Skeletal muscle tissue (tissue), 4 donors: ENCODE results near the gene STK10. TPM values are rescaled to one million over a fixed set of nuclear protein-coding genes. Genes with fewer than 3 reads are reported as not detected.
A peak's percentile ranks its signal among the peaks of the same experiment; 100 is the strongest.

Source experiments
- H3K27ac ChIP-seq: one replicate; pipeline ENCODE4 v1.7.0; 2013; ENCODE audit warnings: mild to moderate bottlenecking, low read depth, low read length, inconsistent platforms
- H3K27me3 ChIP-seq, 3 donors: one replicate each; pipeline ENCODE4 v1.7.0; 2013; ENCODE audit warnings: low read length in 3 of 3; ENCODE audit not compliant: control insufficient read depth in 3 of 3, insufficient read depth in 3 of 3
- H3K36me3 ChIP-seq, 3 donors: one replicate each; pipeline ENCODE4 v1.7.0; 2013; ENCODE audit warnings: low read length in 3 of 3; ENCODE audit not compliant: control insufficient read depth in 3 of 3, insufficient read depth in 3 of 3
- H3K4me1 ChIP-seq, 3 donors: one replicate each; pipeline ENCODE4 v1.7.0; 2013; ENCODE audit warnings: low read length in 3 of 3, mild to moderate bottlenecking in 3 of 3; ENCODE audit not compliant: control insufficient read depth in 3 of 3, insufficient read depth in 3 of 3
- H3K4me3 ChIP-seq, 3 donors: one replicate each; pipeline ENCODE4 v1.7.0; 2013; ENCODE audit warnings: low read length in 3 of 3
- H3K9ac ChIP-seq, 3 donors: one replicate each; pipeline ENCODE4 v1.7.0; 2013; ENCODE audit warnings: low read length in 3 of 3, mild to moderate bottlenecking in 3 of 3, moderate library complexity in 2 of 3, low read depth in 1 of 3
- H3K9me3 ChIP-seq, 3 donors: one replicate each; pipeline ENCODE4 v1.7.0; 2013; ENCODE audit warnings: low read length in 3 of 3; ENCODE audit not compliant: control insufficient read depth in 3 of 3
- total RNA-seq: library from RNA; depleted of rRNA; stranded (reverse); fragments of >200 nt; gene quantifications from one replicate; pipeline ENCODE4 v1.2.3, GENCODE V29; 2014
- donor health status: Osteomylitis.

Gene STK10
- total RNA-seq, 1 donor from 2014 or later = 12.0 TPM

GRCh38 chr5:172178991-172179989 lies 8.7 kb downstream of the STK10 start:
- peaks cover 22 to 31% (median 23%) of the 10 kb centered on the region in 3 donors for H3K4me1 ChIP-seq

GRCh38 chr5:172178301-172178987 lies 9.6 kb downstream of the STK10 start:
- Histone ChIP-seq H3K4me1 (peaks cover 20 to 36% (median 24%) of the 10 kb centered on the region in 3 donors), H3K9ac (no peak overlapping the region), H3K4me3 (no peak overlapping the region), H3K36me3 (no peaks in the 10 kb centered on the region), H3K9me3 (no peaks in the 10 kb centered on the region), H3K27ac (peak overlapping the region; percentile 74), H3K27me3 (no peaks in the 10 kb centered on the region)

More at GRCh38 chr5:172178991-172179989, 8.7 kb downstream of the STK10 start:
- Histone ChIP-seq H3K4me3 (peak overlapping the region in 2 of 3 donors; percentile 35 to 43), H3K9me3 (no peaks in the 10 kb centered on the region), H3K9ac (peak overlapping the region in 2 of 3 donors; percentile 3 to 33), H3K27ac (peak overlapping the region; percentile 74), H3K36me3 (no peaks in the 10 kb centered on the region), H3K27me3 (no peaks in the 10 kb centered on the region)

- H3K9ac ChIP-seq = no peak overlapping the region
- no peak overlapping the region for H3K27ac ChIP-seq
- H3K9me3 ChIP-seq = no peaks in the 10 kb centered on the region
- H3K27me3 ChIP-seq = no peaks in the 10 kb centered on the region
- H3K36me3 ChIP-seq = no peaks in the 10 kb centered on the region
- no peak overlapping the region for H3K4me3 ChIP-seq
- peaks cover 26 to 45% (median 29%) of the 10 kb centered on the region in 3 donors for H3K4me1 ChIP-seq
Measured at GRCh38 chr5:172177176-172177575, 10.8 kb downstream of the STK10 start.

- H3K9ac ChIP-seq = peak overlapping the region in 1 of 3 donors; percentile 12
- H3K27me3 ChIP-seq = no peaks in the 10 kb centered on the region
- H3K4me3 ChIP-seq = no peak overlapping the region
- no peak overlapping the region for H3K27ac ChIP-seq
- H3K36me3 ChIP-seq = no peaks in the 10 kb centered on the region
- peaks cover 30 to 59% (median 31%) of the 10 kb centered on the region in 3 donors for H3K4me1 ChIP-seq
- H3K9me3 ChIP-seq = no peaks in the 10 kb centered on the region
Measured at GRCh38 chr5:172175263-172175719, 12.7 kb downstream of the STK10 start.

GRCh38 chr5:172173564-172174153 lies 14.4 kb downstream of the STK10 start:
- Histone ChIP-seq H3K27me3 (no peaks in the 10 kb centered on the region), H3K4me3 (no peak overlapping the region), H3K36me3 (no peaks in the 10 kb centered on the region), H3K9ac (peak overlapping the region in 2 of 3 donors; percentile 36 to 40), H3K27ac (no peak overlapping the region), H3K9me3 (no peaks in the 10 kb centered on the region), H3K4me1 (peaks cover 38 to 65% (median 39%) of the 10 kb centered on the region in 3 donors)

GRCh38 chr5:172172912-172173563 lies 15.0 kb downstream of the STK10 start:
- Histone ChIP-seq H3K4me1 (peaks cover 40 to 65% (median 42%) of the 10 kb centered on the region in 3 donors), H3K4me3 (no peak overlapping the region), H3K9ac (peak overlapping the region in 2 of 3 donors; percentile 36 to 40), H3K36me3 (no peaks in the 10 kb centered on the region), H3K27me3 (no peaks in the 10 kb centered on the region), H3K9me3 (no peaks in the 10 kb centered on the region), H3K27ac (no peak overlapping the region)

- Histone ChIP-seq H3K4me1 (peaks cover 47 to 68% (median 50%) of the 10 kb centered on the region in 3 donors), H3K4me3 (no peak overlapping the region)
Measured at GRCh38 chr5:172171118-172171517, 16.9 kb downstream of the STK10 start.

GRCh38 chr5:172170251-172170701 lies 17.7 kb downstream of the STK10 start:
- Histone ChIP-seq H3K9ac (no peak overlapping the region), H3K4me1 (peaks cover 46 to 68% (median 47%) of the 10 kb centered on the region in 3 donors), H3K36me3 (no peaks in the 10 kb centered on the region), H3K4me3 (peak overlapping the region in 2 of 3 donors; percentile 16 to 17), H3K27me3 (no peaks in the 10 kb centered on the region), H3K9me3 (no peaks in the 10 kb centered on the region), H3K27ac (no peak overlapping the region)

More at GRCh38 chr5:172171118-172171517, 16.9 kb downstream of the STK10 start:
- H3K36me3 ChIP-seq = no peaks in the 10 kb centered on the region
- H3K27ac ChIP-seq = no peak overlapping the region
- no peaks in the 10 kb centered on the region for H3K9me3 ChIP-seq
- H3K27me3 ChIP-seq = no peaks in the 10 kb centered on the region
- no peak overlapping the region for H3K9ac ChIP-seq

GRCh38 chr5:172169216-172169615 lies 18.8 kb downstream of the STK10 start:
- Histone ChIP-seq H3K27ac (no peak overlapping the region), H3K36me3 (no peaks in the 10 kb centered on the region), H3K9me3 (no peaks in the 10 kb centered on the region), H3K4me1 (peaks cover 43 to 69% (median 47%) of the 10 kb centered on the region in 3 donors), H3K27me3 (no peaks in the 10 kb centered on the region), H3K9ac (no peak overlapping the region), H3K4me3 (no peak overlapping the region)
